HG02884 (cell line): ENCODE measurements around the gene ASPHD2.
"Not testable (repeated sequence)": the region's sequence is repeated elsewhere in the genome, so short reads cannot be mapped to it uniquely, and the experiment has no call there.

Experiments used
- ATAC-seq: cut with Tn5 transposase; IDR thresholded peaks from one replicate; pipeline ENCODE4 v1.9.1; 2021; ENCODE audit warnings: mild to moderate bottlenecking, moderate library complexity; ENCODE audit not compliant: unreplicated experiment

ASPHD2 gene

DNA sequence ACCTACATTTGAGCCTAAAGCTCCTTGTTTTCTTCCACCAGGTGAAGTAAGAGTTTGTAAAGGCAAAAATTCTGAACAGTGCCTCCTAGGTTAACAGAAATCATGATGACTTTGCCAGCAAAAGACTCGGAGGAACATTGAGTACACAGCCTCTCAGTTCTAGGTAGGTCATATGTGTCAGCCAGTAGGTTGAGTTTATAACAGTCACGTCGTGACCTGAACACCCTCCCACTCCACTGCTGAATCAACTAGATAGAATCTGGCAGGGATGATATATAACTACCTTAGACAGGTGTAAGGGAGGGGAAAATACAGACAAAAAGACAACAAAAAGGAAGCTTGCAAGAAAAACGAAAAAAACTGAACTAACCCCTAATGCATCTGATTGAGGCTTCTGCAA lies 12.8 kb upstream of the ASPHD2 start:
- no peak for ATAC-seq

DNA sequence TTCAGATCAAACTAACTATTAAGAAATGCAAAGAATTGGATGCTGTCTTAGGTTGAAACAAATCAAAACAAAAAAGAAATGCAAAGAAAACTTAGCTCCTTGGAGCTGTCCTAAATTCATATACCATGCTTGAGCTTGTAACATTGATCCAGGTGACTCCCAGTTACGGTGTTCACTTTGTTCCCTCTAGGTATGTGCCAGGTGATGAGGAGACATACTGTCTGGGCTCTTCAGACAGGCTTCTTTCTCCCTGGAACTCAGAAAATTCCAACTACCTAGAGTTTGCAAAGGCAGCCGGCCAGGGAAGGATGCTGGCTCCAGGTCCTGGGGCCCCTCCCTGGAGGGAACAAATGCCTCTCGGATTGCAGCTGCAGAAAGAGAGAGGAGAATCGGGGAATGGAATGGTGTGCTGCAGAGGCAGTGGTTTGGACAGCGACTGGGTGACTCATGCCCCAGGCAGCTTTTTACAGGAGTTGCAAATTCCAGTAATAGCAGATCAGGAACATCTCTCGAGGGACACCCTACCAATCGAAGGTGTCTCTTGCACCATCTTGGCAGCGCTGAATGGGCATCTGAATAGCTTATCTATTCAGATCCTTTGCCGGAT lies 12.3 kb upstream of the ASPHD2 start:
- ATAC-seq: no peak

DNA sequence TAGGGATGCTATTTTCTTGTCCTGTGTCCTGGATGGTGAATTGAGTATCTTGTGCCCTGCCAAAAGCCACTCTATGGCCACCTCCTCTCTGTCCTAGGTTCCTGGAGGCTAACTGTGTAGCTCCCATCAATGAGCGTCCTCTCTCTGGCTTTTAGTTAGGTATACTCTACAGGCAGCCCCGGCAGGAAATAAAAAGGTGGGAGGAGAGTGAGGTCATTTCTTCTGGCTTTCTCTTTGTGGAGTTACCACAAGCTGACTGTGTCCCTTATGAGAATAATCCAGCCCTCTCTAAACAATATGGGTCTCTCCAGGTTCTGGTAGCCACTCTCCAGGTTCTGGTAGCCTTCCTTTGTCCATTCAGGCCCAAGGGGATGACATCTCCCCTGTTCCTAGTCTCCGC lies 11.7 kb upstream of the ASPHD2 start:
- ATAC-seq: no peak

DNA sequence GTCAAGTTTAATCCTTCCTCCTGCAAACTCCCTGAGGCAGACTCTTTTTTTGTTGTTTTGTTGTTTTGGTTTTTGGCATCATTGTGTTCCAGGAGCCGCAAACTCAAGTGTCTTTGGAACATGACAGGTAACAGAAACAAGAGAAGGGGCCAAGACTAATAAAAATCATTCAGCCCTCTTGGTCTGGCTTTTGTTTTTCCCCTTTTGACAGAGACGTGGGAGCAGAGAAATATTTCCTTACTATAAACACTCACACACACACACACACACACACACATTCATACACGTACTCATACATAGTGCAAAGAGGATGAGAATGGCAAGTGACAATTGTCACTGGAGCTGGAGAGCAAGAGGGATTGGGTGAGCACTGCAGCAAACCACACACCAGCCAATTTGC lies 10.4 kb upstream of the ASPHD2 start:
- no peak for ATAC-seq

DNA sequence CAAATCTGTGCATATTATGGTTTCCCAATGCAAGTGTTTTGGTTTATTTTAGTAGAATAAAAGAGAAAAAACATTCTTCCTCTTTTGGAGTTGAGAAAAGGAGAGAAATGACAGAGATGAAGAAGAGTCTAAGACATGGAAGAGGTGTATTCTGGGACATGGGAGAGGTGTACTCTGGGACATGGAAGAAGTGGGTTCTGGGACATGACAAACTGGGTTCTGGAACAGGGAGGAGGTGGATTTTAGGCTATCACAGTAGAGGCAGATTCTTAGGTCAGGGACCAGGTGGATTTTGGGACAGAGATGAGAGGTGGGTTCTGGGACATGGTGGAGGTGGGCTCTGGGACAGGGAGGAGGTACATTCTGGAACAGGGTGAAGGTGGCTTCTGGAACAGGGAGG lies 2.1 kb upstream of the ASPHD2 start:
- no peak for ATAC-seq

DNA sequence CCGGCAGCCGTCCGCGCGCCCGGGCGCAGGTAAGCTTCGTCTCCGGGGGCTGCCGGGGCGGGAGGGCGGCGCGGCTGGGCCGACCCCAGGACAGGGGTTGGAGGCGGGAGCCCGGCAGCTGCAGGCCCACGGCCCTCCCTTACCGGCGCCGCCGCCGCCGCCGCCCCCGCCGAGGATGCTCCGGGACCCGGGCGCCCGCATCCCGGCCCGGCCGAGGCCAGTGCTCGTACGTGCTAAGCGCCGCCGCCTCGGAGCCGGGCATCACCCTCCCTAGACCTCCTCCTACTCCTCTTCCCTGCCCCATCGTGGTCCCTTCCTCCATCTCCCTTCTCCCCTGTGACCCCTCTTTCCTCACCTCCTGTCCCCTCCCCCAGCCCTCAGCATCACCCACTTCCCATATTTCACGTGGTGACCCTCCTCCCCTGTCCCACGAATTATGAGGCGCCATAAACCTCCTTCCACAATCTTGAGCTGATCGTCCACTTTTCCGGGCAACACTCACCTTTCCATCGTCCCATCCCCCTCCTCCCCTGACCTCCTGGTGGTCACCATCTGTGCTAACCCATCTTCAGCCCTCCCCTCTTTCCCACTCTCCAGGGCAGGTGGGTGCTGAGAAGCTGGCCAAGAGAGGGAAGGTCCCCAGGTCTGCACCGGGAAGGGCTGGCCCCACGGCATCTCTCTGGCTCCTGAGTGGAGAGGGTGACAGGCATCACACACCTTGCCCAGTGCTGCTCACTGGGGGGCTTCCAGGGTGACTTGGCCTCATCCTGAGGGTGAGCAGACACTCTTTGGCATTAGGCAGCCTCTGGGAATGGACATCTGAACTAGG lies 612 bp downstream of the ASPHD2 start:
- peak; percentile 13 for ATAC-seq

DNA sequence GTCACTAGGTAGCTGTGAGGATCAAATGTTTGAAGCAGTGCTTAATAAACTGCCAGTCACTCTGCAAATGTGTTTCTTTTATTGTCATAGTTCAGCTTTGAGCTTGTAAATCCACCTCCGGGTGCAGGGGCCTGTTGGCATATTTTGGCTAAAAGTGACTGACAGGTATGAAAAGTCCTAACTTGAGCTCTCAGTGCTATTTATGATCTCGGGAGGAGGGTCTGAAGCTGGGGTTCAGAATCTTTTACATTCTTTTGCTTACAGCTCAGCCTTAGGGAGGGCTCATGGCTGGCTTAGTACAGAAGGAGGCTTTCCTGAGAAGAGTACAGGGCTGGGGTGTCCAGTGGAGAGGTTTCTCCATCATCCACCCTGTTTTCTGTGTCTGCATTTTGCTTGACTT lies 1.5 kb downstream of the ASPHD2 start:
- no peak for ATAC-seq

DNA sequence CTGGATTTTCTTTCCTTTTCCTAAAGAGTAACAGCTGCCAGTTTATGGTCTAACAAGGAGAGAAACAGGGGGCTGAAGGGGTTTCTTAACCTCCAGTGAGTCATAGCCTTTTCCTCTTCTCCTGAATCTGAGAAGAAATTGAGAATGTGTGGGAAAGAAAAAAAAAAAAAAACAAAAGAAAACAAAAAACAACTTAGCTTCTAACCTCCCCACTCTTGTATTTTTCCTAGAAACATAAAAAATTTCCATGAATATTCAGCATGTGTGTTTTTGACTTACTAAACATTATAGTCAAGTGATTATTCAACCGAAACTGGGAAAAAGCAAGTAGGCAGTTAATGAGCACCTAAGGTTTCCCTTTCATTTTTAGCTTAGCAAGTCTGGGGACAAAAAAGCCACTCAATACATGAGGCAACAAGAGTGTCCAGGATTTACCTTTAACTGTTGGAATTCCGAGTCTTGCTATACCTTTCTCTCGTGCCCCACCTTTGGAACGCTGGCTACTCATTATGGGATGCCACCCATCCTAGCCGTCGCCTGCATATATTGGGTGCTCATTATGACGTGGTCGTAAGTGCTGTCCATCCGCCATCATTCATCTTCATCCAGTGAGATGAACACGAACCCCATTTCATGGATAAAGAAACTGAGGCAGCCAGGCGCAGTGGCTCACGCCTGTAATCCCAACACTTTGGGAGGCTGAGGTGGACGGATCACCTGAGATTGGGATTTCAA lies 2.4 kb downstream of the ASPHD2 start:
- ATAC-seq: no peak

DNA sequence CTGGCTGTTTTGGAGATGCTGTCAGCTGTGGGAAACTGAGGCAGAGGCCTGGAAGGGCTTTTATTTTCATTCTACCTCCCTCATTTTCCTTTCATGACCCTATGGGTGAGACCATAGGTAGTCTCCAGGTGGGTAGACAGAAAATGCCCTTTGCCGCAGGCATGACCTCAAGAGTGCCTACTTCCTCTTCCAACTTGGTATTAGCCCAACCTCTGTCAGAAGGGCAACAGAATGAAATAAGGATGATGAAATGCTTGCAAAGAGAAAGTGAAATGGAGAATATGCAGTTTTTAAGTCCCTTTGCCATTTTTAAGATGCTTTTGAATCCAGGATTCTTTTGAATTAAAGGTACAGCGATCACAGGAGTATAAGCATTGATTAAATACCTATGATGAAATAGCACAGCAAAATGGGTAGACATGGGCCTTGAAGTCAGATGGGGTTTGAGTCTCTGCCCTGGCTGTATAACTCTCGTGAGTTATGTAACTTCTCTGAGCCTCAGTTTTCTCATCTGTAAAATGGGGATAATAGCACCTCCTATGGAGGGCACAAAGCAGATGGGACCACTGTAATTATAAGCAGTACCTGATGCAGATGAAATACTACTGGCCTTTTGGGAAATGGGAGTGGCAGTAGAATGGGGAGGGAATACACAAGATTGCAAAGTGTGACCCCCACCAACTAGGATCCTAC lies 3.7 kb downstream of the ASPHD2 start:
- no peak for ATAC-seq

DNA sequence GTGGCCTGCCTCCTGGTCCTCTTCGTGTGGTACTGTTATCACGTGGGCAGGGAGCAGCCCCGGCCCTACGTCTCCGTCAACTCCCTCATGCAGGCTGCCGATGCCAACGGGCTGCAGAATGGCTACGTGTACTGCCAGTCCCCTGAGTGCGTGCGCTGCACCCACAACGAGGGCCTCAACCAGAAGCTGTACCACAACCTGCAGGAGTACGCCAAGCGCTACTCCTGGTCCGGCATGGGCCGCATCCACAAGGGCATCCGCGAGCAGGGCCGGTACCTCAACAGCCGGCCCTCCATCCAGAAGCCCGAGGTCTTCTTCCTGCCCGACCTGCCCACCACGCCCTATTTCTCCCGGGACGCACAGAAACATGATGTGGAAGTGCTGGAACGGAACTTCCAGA lies 4.7 kb downstream of the ASPHD2 start:
- no peak for ATAC-seq

DNA sequence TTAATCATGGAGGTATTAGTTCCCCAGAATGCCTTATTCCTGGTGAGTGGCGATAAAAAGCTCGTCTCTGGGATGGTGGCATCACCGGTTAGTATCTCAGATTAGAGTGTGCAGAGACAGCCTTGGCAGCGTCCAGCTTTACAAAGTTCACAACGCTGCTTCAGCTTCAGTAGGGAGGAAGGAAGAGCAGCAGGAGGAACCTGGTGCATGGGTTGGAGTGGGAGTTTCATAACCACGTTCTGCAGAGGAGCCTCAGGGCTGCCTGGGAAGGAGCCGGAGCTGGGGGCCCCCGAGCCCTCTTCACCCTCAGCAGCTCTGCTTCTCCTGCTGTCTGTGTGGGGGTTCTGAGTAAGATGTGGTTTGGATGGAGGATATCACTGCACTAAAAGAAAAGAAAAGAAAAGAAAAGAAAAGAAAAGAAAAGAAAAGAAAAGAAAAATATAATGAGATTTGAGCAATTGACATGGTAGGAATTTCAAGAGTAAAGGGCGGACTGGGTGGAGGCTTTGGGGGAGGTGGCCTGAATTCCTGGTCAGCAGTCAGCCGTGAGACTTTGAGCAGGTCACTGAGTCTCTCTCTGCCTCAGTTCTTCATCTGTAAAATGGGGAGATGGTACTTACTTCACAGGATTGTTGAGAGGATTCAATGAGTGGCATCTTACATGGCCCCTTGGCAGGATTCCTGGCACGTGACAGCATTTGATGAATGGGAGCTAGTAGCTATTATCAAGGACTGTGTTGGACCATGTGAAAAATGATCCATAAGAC lies 6.5 kb downstream of the ASPHD2 start:
- no peak for ATAC-seq

DNA sequence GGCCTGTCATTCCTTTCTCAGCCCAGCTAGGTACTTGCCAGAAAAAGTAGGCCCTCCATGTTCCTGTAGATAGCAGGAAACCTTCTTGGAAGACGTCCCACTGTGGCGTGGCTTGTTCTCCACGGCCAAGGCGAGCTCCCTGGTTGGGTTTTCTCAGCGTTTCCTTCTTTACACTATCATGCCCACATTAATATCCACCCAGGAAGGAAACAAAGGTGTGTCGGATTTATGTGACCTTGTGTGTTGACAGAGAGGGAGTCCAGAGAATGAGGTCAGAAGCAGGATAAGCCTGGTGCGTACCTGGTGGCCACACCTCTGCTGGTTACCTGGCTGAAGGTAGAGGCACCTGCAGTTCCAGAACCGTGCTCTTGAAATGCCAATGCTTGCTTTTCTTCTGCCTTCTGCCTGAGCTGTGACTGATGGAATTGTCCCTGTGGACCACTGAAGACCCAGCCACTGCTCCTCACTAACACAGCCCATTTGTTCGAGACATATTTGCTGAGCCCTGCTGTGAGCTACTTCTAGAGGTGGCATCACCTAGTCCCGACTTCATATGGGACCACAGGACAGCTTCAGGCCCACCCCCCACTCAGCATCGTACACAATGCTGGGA lies 7.9 kb downstream of the ASPHD2 start:
- ATAC-seq: no peak

DNA sequence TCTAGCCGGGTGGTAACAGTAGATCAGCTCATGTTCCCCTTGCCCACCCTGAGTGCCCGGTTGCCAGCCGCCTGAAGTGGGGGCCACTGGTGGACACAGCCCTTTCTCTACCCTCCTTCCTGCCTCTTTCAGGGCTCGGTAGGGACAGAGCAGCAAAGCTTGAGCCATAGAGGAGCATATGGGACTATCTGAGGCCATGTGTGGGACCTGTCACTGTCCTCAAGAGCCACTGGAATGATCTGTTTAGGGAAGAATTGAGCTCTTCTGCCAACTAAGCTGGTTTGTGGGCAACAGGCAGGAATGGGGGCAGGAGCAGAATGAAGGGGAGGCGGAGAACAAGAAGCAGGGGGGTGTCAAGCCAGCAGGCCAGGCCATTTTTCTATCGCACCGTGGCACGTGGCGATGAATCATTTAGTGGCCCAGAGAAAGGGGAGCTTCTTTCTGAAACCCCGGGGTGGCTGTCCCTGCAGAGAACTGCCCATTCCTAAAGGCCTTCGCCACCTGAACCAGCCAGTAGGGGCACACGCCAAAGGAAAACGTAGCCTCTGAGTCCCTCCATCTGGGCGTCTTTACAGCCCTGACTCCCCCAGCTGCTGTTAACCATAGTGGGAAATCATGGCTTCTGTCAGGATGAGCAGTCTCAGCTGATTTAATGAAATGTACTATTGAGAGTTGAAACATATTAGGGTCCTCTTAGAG lies 8.8 kb downstream of the ASPHD2 start:
- no peak for ATAC-seq

DNA sequence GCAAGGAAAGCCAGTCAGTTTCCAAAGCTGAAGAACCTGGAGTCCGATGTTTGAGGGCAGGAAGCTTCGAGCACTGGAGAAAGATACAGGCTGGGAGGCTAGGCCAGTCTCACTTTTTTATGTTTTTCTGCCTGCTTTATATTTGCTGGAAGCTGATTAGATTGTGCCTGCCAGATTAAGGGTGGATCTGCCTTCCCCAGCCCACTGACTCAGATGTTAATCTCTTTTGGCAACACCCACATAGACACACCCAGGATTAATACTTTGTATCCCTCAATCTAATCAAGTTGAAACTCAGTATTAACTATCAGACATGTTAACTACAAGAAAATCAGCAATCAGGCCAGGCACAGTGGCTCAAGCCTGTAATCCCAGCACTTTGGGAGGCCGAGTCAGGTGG lies 9.7 kb downstream of the ASPHD2 start:
- ATAC-seq: not testable (repeated sequence)

DNA sequence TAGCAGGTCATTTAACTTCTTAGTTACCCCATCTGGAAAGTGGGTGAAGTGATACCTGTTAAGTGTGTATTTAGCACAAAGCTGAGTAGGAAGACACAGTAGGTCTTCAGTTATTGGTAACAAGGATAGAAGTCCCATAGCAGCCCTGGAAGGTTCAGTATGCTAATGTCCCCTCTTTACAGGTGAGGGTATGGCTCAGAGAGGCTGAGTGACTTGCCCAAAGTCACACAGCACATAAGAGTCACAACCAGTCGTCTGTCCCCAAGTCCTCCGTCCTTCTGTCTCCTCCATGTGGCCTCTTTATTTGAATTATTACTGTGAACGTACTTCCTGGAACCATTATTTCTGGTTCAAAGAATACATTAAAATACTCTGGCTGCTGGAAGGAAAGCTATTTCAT lies 10.5 kb downstream of the ASPHD2 start:
- ATAC-seq: no peak

DNA sequence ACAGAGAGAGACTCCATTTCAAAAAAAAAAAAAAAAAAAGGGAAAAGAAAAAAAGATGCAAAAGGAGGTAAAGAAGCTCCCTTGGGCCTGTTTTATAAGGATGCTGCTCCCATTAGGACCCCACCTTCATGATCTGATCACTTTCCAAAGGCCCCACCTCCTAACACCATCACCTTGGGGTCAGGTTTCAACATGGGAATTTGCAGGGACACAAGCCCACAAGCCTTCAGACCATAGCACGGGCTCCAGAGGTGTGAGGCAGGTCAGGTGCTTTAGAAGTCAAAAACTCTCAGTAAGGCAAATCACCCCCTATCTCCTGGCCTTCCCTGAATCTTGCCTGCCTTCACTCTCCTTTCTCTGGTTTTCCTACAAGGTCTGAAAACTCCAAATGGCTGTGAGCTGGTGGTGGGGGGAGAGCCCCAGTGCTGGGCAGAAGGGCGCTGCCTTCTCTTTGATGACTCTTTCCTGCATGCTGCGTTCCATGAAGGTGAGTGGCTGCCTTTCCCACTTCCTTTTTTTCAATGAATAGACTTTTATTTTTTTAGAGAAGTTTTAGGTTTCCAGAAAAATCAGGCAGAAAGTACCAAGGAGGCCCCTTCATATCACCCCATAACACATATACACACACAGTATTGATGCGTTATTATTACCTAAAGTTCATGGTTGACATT lies 13.2 kb downstream of the ASPHD2 start:
- ATAC-seq: no peak

DNA sequence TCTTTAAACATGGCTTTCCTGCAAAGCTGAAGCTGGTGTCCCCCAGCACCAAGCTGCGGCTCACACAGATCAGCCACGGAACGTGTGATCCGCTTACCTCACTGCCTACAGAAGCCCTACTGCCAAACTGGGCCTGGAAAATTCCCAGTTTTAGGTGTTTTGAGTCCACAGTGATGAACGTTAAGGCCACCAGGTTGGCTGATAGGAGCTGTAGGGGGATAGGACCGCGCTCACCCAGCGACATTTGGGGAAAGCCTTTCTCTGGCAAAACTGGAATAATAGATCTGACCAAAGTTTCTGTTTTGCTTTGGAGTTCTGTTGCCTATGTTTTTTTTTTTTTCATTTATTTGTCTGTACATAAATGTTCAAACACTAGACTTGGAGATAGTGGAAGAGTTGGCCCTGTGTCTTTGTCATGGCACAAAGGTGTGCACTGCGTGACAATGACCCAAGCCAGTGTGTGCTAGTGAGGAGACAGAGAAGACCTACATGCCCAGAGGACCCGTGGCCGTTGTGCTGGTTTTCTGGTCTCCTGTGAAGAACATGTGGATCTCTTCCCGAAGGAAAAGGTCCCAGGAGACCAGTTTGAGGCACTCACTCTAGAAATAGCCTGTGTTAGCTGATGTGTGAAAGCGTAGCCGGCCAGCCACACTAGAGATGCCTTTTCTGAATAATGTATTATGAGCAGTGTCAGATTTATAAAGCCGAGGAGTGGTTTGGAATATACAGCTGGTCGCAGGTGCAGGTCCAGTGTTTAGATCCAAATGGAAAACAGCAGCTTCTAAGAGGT lies 15.0 kb downstream of the ASPHD2 start:
- no peak for ATAC-seq

DNA sequence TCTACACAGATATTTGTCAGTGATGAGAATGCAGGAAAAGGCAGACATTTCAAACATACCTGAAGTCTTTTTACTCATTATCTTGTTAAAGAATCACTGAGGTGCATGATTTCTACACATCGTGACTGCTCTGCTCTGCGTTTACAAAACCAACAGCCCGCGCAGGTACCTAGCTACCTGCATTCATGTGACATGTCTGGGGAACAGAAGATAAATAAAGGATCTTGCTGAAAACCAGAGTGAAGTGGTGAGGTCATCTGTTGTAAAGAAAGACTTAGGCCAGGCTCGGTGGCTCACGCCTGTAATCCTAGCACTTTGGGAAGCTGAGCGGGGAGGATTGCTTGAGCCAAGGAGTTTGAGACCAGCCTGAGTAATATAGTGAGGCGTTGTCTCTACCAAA lies 15.7 kb downstream of the ASPHD2 start:
- no peak for ATAC-seq
